GM12801 (cell line): ENCODE results near the gene FAM98C.

Experiments
- TF ChIP-seq, protein P1 (sequence below): IDR thresholded peaks from one replicate; pipeline ENCODE4 v1.5.1; 2011; ENCODE audit warnings: control low read depth; ENCODE audit not compliant: insufficient read length; ENCODE audit errors: extremely low read depth

FAM98C gene

DNA sequence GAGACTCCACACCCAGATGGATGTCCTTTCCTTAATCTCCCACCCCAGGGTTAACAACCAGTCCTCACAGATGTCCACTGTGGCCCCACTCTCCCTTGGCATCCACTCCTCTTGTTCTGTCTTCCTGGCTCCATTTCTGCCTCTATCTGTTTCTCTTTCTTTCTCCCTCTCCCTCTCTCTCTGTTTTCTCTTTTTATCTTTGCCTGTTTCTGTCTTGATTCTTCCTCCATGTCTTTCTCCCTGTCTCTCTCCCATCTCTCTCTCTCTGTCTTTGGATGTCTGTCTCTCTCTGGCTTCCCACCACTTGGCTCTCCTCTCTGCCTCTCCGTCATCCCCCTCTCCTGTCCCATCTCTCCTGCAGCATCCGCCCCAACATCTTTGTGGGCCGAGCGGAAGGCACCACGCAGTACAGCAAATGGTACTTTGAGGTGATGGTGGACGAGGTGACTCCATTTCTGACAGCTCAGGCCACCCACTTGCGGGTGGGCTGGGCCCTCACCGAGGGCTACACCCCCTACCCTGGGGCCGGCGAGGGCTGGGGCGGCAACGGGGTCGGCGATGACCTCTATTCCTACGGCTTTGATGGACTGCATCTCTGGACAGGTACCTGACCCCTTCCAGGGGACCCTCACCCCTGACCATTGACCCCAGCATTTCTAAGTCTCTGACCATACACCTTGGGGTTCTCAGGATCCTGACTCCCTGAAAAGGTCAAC lies 55.0 kb downstream of the FAM98C start:
- TF ChIP-seq, protein P1, sequence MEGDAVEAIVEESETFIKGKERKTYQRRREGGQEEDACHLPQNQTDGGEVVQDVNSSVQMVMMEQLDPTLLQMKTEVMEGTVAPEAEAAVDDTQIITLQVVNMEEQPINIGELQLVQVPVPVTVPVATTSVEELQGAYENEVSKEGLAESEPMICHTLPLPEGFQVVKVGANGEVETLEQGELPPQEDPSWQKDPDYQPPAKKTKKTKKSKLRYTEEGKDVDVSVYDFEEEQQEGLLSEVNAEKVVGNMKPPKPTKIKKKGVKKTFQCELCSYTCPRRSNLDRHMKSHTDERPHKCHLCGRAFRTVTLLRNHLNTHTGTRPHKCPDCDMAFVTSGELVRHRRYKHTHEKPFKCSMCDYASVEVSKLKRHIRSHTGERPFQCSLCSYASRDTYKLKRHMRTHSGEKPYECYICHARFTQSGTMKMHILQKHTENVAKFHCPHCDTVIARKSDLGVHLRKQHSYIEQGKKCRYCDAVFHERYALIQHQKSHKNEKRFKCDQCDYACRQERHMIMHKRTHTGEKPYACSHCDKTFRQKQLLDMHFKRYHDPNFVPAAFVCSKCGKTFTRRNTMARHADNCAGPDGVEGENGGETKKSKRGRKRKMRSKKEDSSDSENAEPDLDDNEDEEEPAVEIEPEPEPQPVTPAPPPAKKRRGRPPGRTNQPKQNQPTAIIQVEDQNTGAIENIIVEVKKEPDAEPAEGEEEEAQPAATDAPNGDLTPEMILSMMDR, result no peak
